ENCODE results near the gene PFKP.

DNA sequence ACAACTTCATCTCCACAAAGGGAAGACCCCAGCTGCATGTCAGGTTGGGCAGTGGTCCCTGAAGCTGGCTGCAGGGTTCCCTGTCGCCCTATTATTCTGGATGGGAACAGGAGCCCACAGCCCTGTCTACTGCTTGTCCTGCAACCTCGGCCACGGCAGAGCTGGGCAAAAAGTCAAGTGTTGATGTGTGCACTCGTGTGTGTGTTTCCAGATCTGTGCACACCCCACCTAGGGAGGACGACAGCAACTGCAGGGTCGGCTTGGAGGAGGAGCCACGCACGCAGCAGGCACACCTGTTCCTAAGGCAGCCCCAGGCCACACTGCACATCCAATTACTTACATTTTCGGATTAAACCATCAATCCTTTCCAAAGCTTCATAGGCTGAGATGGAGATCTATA, 81.6 kb downstream of the PFKP start:
- TF ChIP-seq, protein P1, sequence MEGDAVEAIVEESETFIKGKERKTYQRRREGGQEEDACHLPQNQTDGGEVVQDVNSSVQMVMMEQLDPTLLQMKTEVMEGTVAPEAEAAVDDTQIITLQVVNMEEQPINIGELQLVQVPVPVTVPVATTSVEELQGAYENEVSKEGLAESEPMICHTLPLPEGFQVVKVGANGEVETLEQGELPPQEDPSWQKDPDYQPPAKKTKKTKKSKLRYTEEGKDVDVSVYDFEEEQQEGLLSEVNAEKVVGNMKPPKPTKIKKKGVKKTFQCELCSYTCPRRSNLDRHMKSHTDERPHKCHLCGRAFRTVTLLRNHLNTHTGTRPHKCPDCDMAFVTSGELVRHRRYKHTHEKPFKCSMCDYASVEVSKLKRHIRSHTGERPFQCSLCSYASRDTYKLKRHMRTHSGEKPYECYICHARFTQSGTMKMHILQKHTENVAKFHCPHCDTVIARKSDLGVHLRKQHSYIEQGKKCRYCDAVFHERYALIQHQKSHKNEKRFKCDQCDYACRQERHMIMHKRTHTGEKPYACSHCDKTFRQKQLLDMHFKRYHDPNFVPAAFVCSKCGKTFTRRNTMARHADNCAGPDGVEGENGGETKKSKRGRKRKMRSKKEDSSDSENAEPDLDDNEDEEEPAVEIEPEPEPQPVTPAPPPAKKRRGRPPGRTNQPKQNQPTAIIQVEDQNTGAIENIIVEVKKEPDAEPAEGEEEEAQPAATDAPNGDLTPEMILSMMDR (IDR thresholded peaks at IDR 0.05): no peak
- TF ChIP-seq POLR2A (IDR thresholded peaks at IDR 0.05): no peak
